Gastrocnemius medialis (tissue), 4 donors: ENCODE results near the gene MAML3.

Experiments
- POLR2A ChIP-seq, 2 donors: fragments of 450-650 bp; IDR thresholded peaks; one replicate each; pipeline ENCODE4 v1.6.1; 2017; ENCODE audit warnings: antibody characterized with exemption in 2 of 2, mild to moderate bottlenecking in 2 of 2, moderate library complexity in 2 of 2
- TF ChIP-seq, protein P1 (sequence below), 5 experiments: fragments of 450-650 bp in 3 of 5; fragments of 200-600 bp in 2 of 5; sonication (generic) in 2 of 5; IDR thresholded peaks in 4 of 5; conservative IDR thresholded peaks in 1 of 5; 1 replicate in 4 of 5; 2 replicates in 1 of 5; pipeline ENCODE4 v1.5.1; 2016 to 2019; ENCODE audit warnings: antibody characterized with exemption in 5 of 5, mild to moderate bottlenecking in 3 of 5, moderate library complexity in 3 of 5

DNA sequence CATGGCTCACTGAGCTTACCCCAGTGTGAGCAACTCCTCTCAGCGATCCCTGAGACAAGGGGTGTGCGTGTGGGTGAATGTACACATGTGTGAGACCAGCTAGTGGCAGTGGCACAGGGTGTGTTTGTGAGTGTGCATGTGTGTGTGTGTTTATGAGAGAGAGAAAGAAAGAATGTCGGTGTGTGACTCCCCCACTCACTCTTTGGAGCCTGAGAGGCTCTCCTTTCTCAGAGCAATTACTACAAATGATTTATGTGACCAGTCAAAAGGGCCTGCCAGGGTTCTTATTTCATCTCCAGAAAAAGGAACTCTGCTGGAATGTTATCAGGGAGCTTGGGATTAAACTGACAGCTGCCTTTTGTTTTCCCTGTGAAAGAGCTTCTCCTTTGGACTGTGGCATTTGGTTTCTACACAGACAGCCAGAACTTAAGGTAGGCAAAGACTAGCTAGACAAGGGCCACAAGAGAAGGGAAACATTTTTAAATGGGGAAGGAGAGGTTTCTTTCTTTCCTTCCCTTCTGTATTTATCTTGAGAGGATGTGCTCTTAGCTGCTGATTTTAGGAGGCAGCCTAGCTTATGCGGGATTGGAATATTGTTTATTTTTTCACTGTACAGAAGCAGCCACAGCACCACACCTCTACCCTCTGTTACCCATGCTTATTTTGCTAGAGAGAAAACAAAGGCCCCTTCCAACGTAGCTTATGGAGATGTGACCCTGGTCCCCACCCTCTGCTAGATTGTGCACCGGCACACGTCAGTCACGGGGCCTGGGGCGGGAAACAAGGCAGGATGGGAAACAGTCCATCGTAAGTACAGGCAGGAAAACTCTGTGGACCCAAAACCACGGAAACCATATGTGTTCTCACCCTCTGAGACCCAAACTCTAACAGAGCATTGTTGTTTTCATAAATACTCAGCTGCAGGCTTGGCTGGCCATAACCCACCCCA lies 344.9 kb downstream of the MAML3 start:
- no peak for TF ChIP-seq POLR2A (IDR thresholded peaks at IDR 0.05)
- TF ChIP-seq, protein P1, sequence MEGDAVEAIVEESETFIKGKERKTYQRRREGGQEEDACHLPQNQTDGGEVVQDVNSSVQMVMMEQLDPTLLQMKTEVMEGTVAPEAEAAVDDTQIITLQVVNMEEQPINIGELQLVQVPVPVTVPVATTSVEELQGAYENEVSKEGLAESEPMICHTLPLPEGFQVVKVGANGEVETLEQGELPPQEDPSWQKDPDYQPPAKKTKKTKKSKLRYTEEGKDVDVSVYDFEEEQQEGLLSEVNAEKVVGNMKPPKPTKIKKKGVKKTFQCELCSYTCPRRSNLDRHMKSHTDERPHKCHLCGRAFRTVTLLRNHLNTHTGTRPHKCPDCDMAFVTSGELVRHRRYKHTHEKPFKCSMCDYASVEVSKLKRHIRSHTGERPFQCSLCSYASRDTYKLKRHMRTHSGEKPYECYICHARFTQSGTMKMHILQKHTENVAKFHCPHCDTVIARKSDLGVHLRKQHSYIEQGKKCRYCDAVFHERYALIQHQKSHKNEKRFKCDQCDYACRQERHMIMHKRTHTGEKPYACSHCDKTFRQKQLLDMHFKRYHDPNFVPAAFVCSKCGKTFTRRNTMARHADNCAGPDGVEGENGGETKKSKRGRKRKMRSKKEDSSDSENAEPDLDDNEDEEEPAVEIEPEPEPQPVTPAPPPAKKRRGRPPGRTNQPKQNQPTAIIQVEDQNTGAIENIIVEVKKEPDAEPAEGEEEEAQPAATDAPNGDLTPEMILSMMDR (IDR thresholded peaks at IDR 0.05 in 4 of 5, conservative IDR thresholded peaks at IDR 0.05 in 1 of 5) = no peak
